ENCODE data around the gene SETMAR. TPM values are rescaled to one million over a fixed set of nuclear protein-coding genes. Genes with fewer than 3 reads are reported as not detected.
"Not testable (repeated sequence)": the region's sequence is repeated elsewhere in the genome, so short reads cannot be mapped to it uniquely, and the experiment has no call there.

SETMAR gene
- total and polyA plus RNA-seq, 12 donors = 11.5 to 53.7 (median 22.7) TPM

GRCh38 chr3:4294616-4295327 is 8.4 kb upstream of the SETMAR start:
- Histone ChIP-seq H3K27ac (no peak overlapping the region), H3K4me1 (replicated peaks in 1 of 2) (no peaks in the 10 kb centered on the region), H3K4me3 (no peak overlapping the region), H3K36me3 (replicated peaks in 1 of 2) (no peaks in the 10 kb centered on the region), H3K27me3 (no peaks in the 10 kb centered on the region), H3K9me3 (replicated peaks in 1 of 3) (no peaks in the 10 kb centered on the region)
- WGBS, 4 donors = 74 to 88% (median 84%) methylated on average over 11 of the region's 11 CpGs
- no peak for DNase-seq
- TF ChIP-seq, protein P1, sequence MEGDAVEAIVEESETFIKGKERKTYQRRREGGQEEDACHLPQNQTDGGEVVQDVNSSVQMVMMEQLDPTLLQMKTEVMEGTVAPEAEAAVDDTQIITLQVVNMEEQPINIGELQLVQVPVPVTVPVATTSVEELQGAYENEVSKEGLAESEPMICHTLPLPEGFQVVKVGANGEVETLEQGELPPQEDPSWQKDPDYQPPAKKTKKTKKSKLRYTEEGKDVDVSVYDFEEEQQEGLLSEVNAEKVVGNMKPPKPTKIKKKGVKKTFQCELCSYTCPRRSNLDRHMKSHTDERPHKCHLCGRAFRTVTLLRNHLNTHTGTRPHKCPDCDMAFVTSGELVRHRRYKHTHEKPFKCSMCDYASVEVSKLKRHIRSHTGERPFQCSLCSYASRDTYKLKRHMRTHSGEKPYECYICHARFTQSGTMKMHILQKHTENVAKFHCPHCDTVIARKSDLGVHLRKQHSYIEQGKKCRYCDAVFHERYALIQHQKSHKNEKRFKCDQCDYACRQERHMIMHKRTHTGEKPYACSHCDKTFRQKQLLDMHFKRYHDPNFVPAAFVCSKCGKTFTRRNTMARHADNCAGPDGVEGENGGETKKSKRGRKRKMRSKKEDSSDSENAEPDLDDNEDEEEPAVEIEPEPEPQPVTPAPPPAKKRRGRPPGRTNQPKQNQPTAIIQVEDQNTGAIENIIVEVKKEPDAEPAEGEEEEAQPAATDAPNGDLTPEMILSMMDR (IDR thresholded peaks at IDR 0.05) = no peak
- TF ChIP-seq POLR2A (IDR thresholded peaks at IDR 0.05) = no peak
- intact Hi-C loops (cut with DNase I) = loop anchor here in 1 of 2 donors (5.0 kb wide), 1 partner anchor 1092 kb away; no protein-coding TSS in a partner anchor

DNA sequence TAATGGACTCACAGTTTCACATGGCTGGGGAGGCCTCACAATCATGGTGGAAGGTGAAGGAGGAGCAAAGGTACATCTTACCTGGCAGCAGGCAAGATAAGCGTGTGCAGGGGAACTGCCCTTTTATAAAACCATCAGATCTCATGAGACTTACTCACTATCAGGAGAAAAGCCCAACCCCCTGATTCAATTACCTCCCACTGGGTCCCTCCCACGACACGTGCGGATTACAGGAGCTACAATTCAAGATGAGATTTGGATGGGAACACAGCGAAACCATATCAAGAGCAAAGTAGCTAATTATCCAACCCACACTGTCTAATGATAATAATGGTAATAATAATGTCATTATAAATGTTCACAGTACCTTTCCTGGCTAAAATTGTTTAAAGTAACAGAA is 6.7 kb upstream of the SETMAR start:
- H3K9me3 ChIP-seq (replicated peaks in 1 of 3); DNase-seq; H3K4me1 ChIP-seq (replicated peaks in 1 of 2); H3K27ac ChIP-seq; H3K27me3 ChIP-seq; H3K36me3 ChIP-seq (replicated peaks in 1 of 2); intact Hi-C loops (cut with DNase I); H3K4me3 ChIP-seq: not testable (repeated sequence)
- WGBS, 4 donors = 86 to 92% (median 90%) methylated on average over 5 of the region's 5 CpGs

DNA sequence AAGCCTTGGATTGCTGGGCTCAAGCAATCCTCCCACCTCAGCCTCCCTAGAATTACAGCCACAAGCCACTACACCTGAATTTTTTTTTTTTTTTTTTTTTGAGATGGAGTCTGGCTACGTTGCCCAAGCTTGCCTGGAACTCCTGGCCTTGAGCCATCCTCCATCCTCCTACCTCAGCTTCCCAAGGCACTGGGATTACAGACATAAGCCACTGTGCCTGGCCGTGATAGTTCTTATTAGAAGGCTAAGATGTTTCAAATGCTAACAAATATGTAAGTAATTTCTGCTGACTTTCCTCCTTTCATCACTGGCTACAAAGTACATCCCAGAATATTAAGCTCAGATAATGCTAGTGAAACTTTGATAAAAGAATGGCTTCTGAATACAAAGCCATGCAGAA is 5.7 kb upstream of the SETMAR start:
- Histone ChIP-seq H3K27me3 (no peaks in the 10 kb centered on the region), H3K4me1 (replicated peaks in 1 of 2) (no peaks in the 10 kb centered on the region), H3K9me3 (replicated peaks in 1 of 3) (no peaks in the 10 kb centered on the region), H3K36me3 (replicated peaks in 1 of 2) (no peaks in the 10 kb centered on the region), H3K27ac (no peak overlapping the region), H3K4me3 (no peak overlapping the region)
- no peak for DNase-seq
- TF ChIP-seq POLR2A (IDR thresholded peaks at IDR 0.05) = no peak
- intact Hi-C loops (cut with DNase I) = no loop called here
- 75 to 86% (median 82%) methylated on average over 2 of the region's 2 CpGs for WGBS, 4 donors

GRCh38 chr3:4302747-4303146 is 422 bp upstream of the SETMAR start:
- Histone ChIP-seq H3K36me3 (replicated peaks in 1 of 2) (no peaks in the 10 kb centered on the region), H3K4me3 (peak overlapping the region in 1 of 4 donors; percentile 96), H3K27ac (peak overlapping the region in 2 of 5 donors; percentile 93 to 96), H3K4me1 (replicated peaks in 1 of 2) (peaks cover 26 to 39% of the 10 kb centered on the region in 2 donors), H3K9me3 (replicated peaks in 1 of 3) (no peaks in the 10 kb centered on the region), H3K27me3 (no peaks in the 10 kb centered on the region)
- TF ChIP-seq POLR2A (IDR thresholded peaks at IDR 0.05) = no peak
- TF ChIP-seq, protein P1 (IDR thresholded peaks at IDR 0.05) = no peak
- peak in 3 of 7 donors; percentile 26 to 55 (median 32) for DNase-seq
- intact Hi-C loops (cut with DNase I) = no loop called here
- WGBS, 4 donors = 52 to 73% (median 65%) methylated on average over 11 of the region's 11 CpGs

- H3K4me3 ChIP-seq; H3K27ac ChIP-seq; H3K27me3 ChIP-seq; DNase-seq; H3K36me3 ChIP-seq (replicated peaks in 1 of 2); H3K9me3 ChIP-seq (replicated peaks in 1 of 3); intact Hi-C loops (cut with DNase I): not testable (repeated sequence)
- WGBS, 4 donors = 81 to 90% (median 85%) methylated on average over 6 to 7 of the region's 7 CpGs
- peaks cover 29 to 43% of the 10 kb centered on the region in 2 donors for H3K4me1 ChIP-seq (replicated peaks in 1 of 2)
Observed at GRCh38 chr3:4305210-4305609, 2.0 kb downstream of the SETMAR start.

DNA sequence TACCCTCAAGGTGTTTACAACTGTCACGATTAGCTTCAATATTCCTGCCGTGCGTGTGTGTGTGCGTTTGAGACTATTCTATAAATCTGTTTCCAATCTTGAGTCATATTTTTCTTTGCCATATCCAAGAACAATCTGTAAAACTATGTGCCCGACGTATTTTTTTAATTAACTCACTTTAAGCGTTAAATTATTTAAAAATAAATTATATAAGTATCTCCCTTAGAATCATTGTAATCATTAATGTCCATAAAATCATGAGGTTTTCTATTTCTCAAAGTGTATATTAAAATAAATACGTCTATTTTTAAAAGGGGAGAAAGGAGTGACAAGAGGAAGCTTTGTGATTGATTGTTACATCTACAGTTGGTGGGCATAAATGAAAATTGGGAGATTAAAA is 2.9 kb downstream of the SETMAR start:
- Histone ChIP-seq H3K36me3 (replicated peaks in 1 of 2) (no peaks in the 10 kb centered on the region), H3K4me1 (replicated peaks in 1 of 2) (peaks cover 29 to 43% of the 10 kb centered on the region in 2 donors), H3K27ac (peak overlapping the region in 4 of 5 donors; percentile 7 to 71 (median 40)), H3K9me3 (replicated peaks in 1 of 3) (no peaks in the 10 kb centered on the region), H3K4me3 (no peak overlapping the region), H3K27me3 (no peaks in the 10 kb centered on the region)
- WGBS, 4 donors = 85 to 87% (median 86%) methylated on average over 8 of the region's 8 CpGs
- TF ChIP-seq, protein P1 (IDR thresholded peaks at IDR 0.05) = no peak
- no peak for TF ChIP-seq POLR2A (IDR thresholded peaks at IDR 0.05)
- intact Hi-C loops (cut with DNase I) = no loop called here
- no peak for DNase-seq
